Heart right ventricle (tissue), 16 donors: ENCODE data around the gene CHCHD4. TPM values are rescaled to one million over a fixed set of nuclear protein-coding genes. Genes with fewer than 3 reads are reported as not detected.

ENCODE experiments used
- ATAC-seq, 8 donors: fragments of 200-7000 bp; cut with Tn5 transposase; one replicate each; pipeline ENCODE4 v1.9.1; 2020; ENCODE audit warnings: mild to moderate bottlenecking in 8 of 8, moderate library complexity in 8 of 8, moderate number of reproducible peaks in 1 of 8
- DNase-seq, 2 donors: peaks; one replicate each; pipeline ENCODE4 v3.0.0-alpha.2; 2020
- H3K27ac ChIP-seq, 10 donors: fragments of 200-600 bp; sonication (generic) in 2 of 10; one replicate each; pipeline versions ENCODE4 v1.5.0 to v1.8.0; 2020 to 2022; ENCODE audit warnings: mild to moderate bottlenecking in 3 of 10
- H3K27me3 ChIP-seq, 7 donors: fragments of 200-600 bp; one replicate each; pipeline ENCODE4 v1.8.0; 2021 to 2022; ENCODE audit warnings: mild to moderate bottlenecking in 2 of 7
- H3K36me3 ChIP-seq, 9 donors: fragments of 200-600 bp; sonication (generic) in 1 of 9; one replicate each; pipeline versions ENCODE4 v1.5.0 to v1.8.0; 2020 to 2022; ENCODE audit warnings: mild to moderate bottlenecking in 2 of 9
- H3K4me1 ChIP-seq, 9 donors: fragments of 200-600 bp; sonication (generic) in 1 of 9; one replicate each; pipeline versions ENCODE4 v1.5.0 to v1.8.0; 2020 to 2022; ENCODE audit warnings: mild to moderate bottlenecking in 4 of 9
- H3K4me3 ChIP-seq, 10 donors: fragments of 200-600 bp; sonication (generic) in 2 of 10; one replicate each; pipeline versions ENCODE4 v1.5.0 to v1.8.0; 2020 to 2022; ENCODE audit warnings: mild to moderate bottlenecking in 7 of 10, moderate library complexity in 2 of 10
- H3K9me3 ChIP-seq, 11 donors: fragments of 200-600 bp in 10 of 11; sonication (generic) in 2 of 11; one replicate each; pipeline versions ENCODE4 v1.5.0 to v1.8.0; 2013 to 2022; ENCODE audit warnings: mild to moderate bottlenecking in 2 of 11, control low read depth in 1 of 11, moderate library complexity in 1 of 11
- WGBS, 2 donors: extraction: QIAGEN DNeasy Blood & Tissue Kit; methylation state at CpG; one replicate each; pipeline ENCODE4 v1.1.7; 2013; ENCODE audit warnings: inconsistent platforms in 1 of 2; 5-methylcytosine and 5-hydroxymethylcytosine counted together
- intact Hi-C, 10 donors: fragments of 100-400 bp; cut with DNase I; formaldehyde crosslinking; loops; one replicate each; pipeline versions ENCODE4 v1.11.1 to v1.14.2; 2022
- polyA plus RNA-seq, 2 donors: library from polyadenylated mRNA; stranded (reverse); fragments of 200-250 nt; gene quantifications; one replicate each; pipeline ENCODE4 v1.2.3, GENCODE V29; 2013
- total RNA-seq, 10 donors: library from RNA; stranded (reverse); fragmentation: NEBNext Ultra II Directional in 3 of 10; extraction: Animal tissue kit (Norgen Biotek cat#: 25700) in 3 of 10; gene quantifications; one replicate each; pipeline versions ENCODE4 v1.2.1 to v1.2.4, GENCODE V29; 2021 to 2023
- TF ChIP-seq, protein P1 (sequence below), 9 donors: fragments of 200-600 bp; sonication (generic) in 2 of 9; IDR thresholded peaks; one replicate each; pipeline versions ENCODE4 v1.5.0 to v1.8.0; 2021 to 2022; ENCODE audit warnings: antibody characterized with exemption in 9 of 9, mild to moderate bottlenecking in 5 of 9, moderate library complexity in 1 of 9
- donor health status: Arrhythmogenic right ventricular cardiomyopathy.
- donor health status: ischemic (EF 13 %, LVEDD 7.1; RV severe dilation, severe dysfunction).
- donor health status: healthy with polysubstance abuse.
- donor health status: DM: no; HTN: yes; CAD: no.
- donor health status: DM: no; HTN: no; CAD: no.
- donor health status: ischemic (EF 25% LVEDD 6.9; RV normal size, moderate dysfunction).
- donor health status: ischemic (EF 25% LVEDD 5.7; RV mildly dilated, moderate dysfunction).
- donor health status: healthy.
- donor health status: DM: yes; HTN: yes; CAD: no.
- donor health status: Ischemic cardiomyopathy.
- donor health status: ischemic (EF 35%, LVEDD 5.7; RV mildly dilated, moderate dysfunction).
- donor health status: nonischemic (EF 11% LVEDD 7.7; RV severe dilation, severe dysfunction).
- donor health status: DM: yes; HTN: yes; CAD: no.
- donor health status: PGD.
- donor health status: ischemic (EF 29% LVEDD 5.4; RV normal size, mild dysfunction).
- donor health status: nonischemic (EF 23%, LVEDD 6.1; RV moderate dilation, normal function).

CHCHD4 gene
- total and polyA plus RNA-seq, 12 donors = 18.0 to 37.2 (median 26.6) TPM

GRCh38 chr3:14120111-14120920 is 4.4 kb downstream of the CHCHD4 start:
- WGBS, 2 donors = 95 to 96% methylated on average over 11 of the region's 11 CpGs
- H3K27ac ChIP-seq = no peak overlapping the region
- peaks cover 0 to 47% (median 11%) of the 10 kb centered on the region in 9 donors for H3K36me3 ChIP-seq
- intact Hi-C loops = loop anchor here in 5 of 10 donors (5.0 to 10.0 kb wide), 3 partner anchors 223 to 466 kb away; no protein-coding TSS in a partner anchor
- H3K27me3 ChIP-seq = no peaks in the 10 kb centered on the region
- DNase-seq (no peak), ATAC-seq (no peak)
- H3K4me3 ChIP-seq = no peak overlapping the region
- H3K4me1 ChIP-seq = peaks cover 5 to 34% (median 23%) of the 10 kb centered on the region in 9 donors
- TF ChIP-seq, protein P1, sequence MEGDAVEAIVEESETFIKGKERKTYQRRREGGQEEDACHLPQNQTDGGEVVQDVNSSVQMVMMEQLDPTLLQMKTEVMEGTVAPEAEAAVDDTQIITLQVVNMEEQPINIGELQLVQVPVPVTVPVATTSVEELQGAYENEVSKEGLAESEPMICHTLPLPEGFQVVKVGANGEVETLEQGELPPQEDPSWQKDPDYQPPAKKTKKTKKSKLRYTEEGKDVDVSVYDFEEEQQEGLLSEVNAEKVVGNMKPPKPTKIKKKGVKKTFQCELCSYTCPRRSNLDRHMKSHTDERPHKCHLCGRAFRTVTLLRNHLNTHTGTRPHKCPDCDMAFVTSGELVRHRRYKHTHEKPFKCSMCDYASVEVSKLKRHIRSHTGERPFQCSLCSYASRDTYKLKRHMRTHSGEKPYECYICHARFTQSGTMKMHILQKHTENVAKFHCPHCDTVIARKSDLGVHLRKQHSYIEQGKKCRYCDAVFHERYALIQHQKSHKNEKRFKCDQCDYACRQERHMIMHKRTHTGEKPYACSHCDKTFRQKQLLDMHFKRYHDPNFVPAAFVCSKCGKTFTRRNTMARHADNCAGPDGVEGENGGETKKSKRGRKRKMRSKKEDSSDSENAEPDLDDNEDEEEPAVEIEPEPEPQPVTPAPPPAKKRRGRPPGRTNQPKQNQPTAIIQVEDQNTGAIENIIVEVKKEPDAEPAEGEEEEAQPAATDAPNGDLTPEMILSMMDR (IDR thresholded peaks at IDR 0.05) = no peak
- no peaks in the 10 kb centered on the region for H3K9me3 ChIP-seq

DNA sequence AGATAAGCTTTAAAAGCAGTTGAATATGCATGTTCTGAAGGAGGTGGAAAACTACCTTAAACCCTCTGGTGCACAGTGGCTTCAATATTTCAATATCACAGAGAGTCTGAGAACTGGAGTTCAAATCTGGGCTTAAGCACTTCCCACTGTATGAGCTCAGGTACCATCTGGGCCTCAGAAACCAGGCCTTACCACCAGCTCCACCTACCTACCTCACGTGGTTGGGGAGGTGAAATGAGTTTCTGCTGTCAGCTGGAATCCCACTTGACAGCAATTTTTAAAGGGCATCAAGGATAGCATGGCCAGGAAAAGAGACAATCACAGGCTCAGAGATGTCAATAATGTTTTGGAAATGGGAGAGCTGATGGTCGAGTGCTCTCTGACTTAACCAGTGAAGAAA is 5.0 kb downstream of the CHCHD4 start:
- no peaks in the 10 kb centered on the region for H3K9me3 ChIP-seq
- DNase-seq = no peak
- peaks cover 5 to 34% (median 20%) of the 10 kb centered on the region in 9 donors for H3K4me1 ChIP-seq
- no peak overlapping the region for H3K27ac ChIP-seq
- no peak overlapping the region for H3K4me3 ChIP-seq
- intact Hi-C loops = loop anchor here in 7 of 10 donors (5.0 to 10.0 kb wide), 3 partner anchors 222 to 465 kb away; no protein-coding TSS in a partner anchor
- no peak for ATAC-seq
- no peaks in the 10 kb centered on the region for H3K27me3 ChIP-seq
- TF ChIP-seq, protein P1 (IDR thresholded peaks at IDR 0.05) = no peak
- 88 to 93% methylated on average over 2 of the region's 2 CpGs for WGBS, 2 donors
- peaks cover 0 to 54% (median 18%) of the 10 kb centered on the region in 9 donors for H3K36me3 ChIP-seq

- H3K4me1 ChIP-seq = peaks cover 4 to 30% (median 15%) of the 10 kb centered on the region in 9 donors
- no peaks in the 10 kb centered on the region for H3K27me3 ChIP-seq
- peaks cover 0 to 63% (median 26%) of the 10 kb centered on the region in 9 donors for H3K36me3 ChIP-seq
- H3K27ac ChIP-seq = no peak overlapping the region
- intact Hi-C loops = loop anchor here in 2 of 10 donors (5.0 to 10.0 kb wide), 2 partner anchors 221 to 224 kb away; no protein-coding TSS in a partner anchor
- H3K4me3 ChIP-seq = no peak overlapping the region
- DNase-seq (no peak), ATAC-seq (peak in 1 of 8 donors; percentile 28)
- H3K9me3 ChIP-seq = no peaks in the 10 kb centered on the region
- TF ChIP-seq, protein P1 (IDR thresholded peaks at IDR 0.05) = no peak
- 73 to 75% methylated on average over 13 of the region's 13 CpGs for WGBS, 2 donors
Measured at GRCh38 chr3:14118400-14119381, 6.0 kb downstream of the CHCHD4 start.
